HL-60 (cell line): ENCODE measurements around the gene TTC17.

ENCODE experiments used
- GABPA ChIP-seq: IDR thresholded peaks from 2 replicates; pipeline ENCODE4 v1.6.1; 2012; ENCODE audit warnings: low read depth
- POLR2AphosphoS5 ChIP-seq: IDR thresholded peaks from 2 replicates; pipeline ENCODE4 v1.6.1; 2012; ENCODE audit warnings: low read depth
- REST ChIP-seq: IDR thresholded peaks from 2 replicates; pipeline ENCODE4 v1.6.1; 2012; ENCODE audit warnings: low read depth; ENCODE audit not compliant: insufficient replicate concordance
- TF ChIP-seq, protein P1 (sequence below): IDR thresholded peaks from one replicate; pipeline ENCODE4 v1.5.1; 2011; ENCODE audit warnings: low read length, control low read depth, inconsistent platforms; ENCODE audit not compliant: insufficient read depth

- TF ChIP-seq, protein P1, sequence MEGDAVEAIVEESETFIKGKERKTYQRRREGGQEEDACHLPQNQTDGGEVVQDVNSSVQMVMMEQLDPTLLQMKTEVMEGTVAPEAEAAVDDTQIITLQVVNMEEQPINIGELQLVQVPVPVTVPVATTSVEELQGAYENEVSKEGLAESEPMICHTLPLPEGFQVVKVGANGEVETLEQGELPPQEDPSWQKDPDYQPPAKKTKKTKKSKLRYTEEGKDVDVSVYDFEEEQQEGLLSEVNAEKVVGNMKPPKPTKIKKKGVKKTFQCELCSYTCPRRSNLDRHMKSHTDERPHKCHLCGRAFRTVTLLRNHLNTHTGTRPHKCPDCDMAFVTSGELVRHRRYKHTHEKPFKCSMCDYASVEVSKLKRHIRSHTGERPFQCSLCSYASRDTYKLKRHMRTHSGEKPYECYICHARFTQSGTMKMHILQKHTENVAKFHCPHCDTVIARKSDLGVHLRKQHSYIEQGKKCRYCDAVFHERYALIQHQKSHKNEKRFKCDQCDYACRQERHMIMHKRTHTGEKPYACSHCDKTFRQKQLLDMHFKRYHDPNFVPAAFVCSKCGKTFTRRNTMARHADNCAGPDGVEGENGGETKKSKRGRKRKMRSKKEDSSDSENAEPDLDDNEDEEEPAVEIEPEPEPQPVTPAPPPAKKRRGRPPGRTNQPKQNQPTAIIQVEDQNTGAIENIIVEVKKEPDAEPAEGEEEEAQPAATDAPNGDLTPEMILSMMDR: peak; percentile 40
- TF ChIP-seq GABPA (no peak), REST (peak; percentile 71), POLR2AphosphoS5 (peak; percentile 80)
Measured at GRCh38 chr11:43311791-43312607, 46.7 kb upstream of the TTC17 start, which contains the start of gene API5.
